HepG2 (cell line): ENCODE measurements around the gene CSNK2A1. TPM values are rescaled to one million over a fixed set of nuclear protein-coding genes. Genes with fewer than 3 reads are reported as not detected.

Experiments
- ARNT2 ChIP-seq: sonication (generic); formaldehyde crosslinking; IDR thresholded peaks from 2 replicates; pipeline ENCODE4 v1.8.0; 2022; ENCODE audit warnings: mild to moderate bottlenecking, low read depth, missing genetic modification reagents, moderate library complexity
- BORCS8-MEF2B ChIP-seq: sonication (generic); formaldehyde crosslinking; IDR thresholded peaks from 2 replicates; pipeline ENCODE4 v1.8.0; 2022; ENCODE audit warnings: mild to moderate bottlenecking, missing genetic modification reagents
- CHD4 ChIP-seq: fragments of 200-600 bp; sonication (generic); IDR thresholded peaks from 2 replicates; pipeline ENCODE4 v1.7.0; 2017; ENCODE audit warnings: mild to moderate bottlenecking, low read length, borderline replicate concordance
- E2F2 ChIP-seq: sonication (generic); formaldehyde crosslinking; IDR thresholded peaks from 2 replicates; pipeline ENCODE4 v1.4.0; 2020; ENCODE audit warnings: missing genetic modification reagents, borderline replicate concordance
- ELK4 ChIP-seq: sonication (generic); formaldehyde crosslinking; IDR thresholded peaks from 2 replicates; pipeline ENCODE4 v1.9.0; 2021; ENCODE audit warnings: missing genetic modification reagents, borderline replicate concordance
- FOXP1 ChIP-seq, 2 experiments: fragments of 450-650 bp in 1 of 2; IDR thresholded peaks; 2 replicates each; pipeline ENCODE4 v1.6.1; 2017 to 2018; ENCODE audit warnings: antibody characterized with exemption in 1 of 2
- KLF6 ChIP-seq: IDR thresholded peaks from 2 replicates; pipeline ENCODE4 v1.8.0; 2016; ENCODE audit warnings: missing biosample characterization, missing genetic modification reagents
- MAFG ChIP-seq: sonication (generic); formaldehyde crosslinking; IDR thresholded peaks from 2 replicates; pipeline ENCODE4 v1.5.1; 2020; ENCODE audit warnings: mild to moderate bottlenecking, missing genetic modification reagents
- MXI1 ChIP-seq: IDR thresholded peaks from 3 replicates; pipeline ENCODE4 v1.6.1; 2012; ENCODE audit warnings: low read depth, low read length, inconsistent platforms, borderline replicate concordance
- POLR2AphosphoS2 ChIP-seq: IDR thresholded peaks from 2 replicates; pipeline ENCODE4 v1.6.1; 2011; ENCODE audit warnings: low read depth, low read length, improper control_type of control experiment
- REPIN1 ChIP-seq: sonication (generic); formaldehyde crosslinking; IDR thresholded peaks from 2 replicates; pipeline ENCODE4 v1.8.0; 2022; ENCODE audit warnings: missing genetic modification reagents, low read depth, mild to moderate bottlenecking, borderline replicate concordance
- SUZ12 ChIP-seq: fragments of 150-350 bp; IDR thresholded peaks from 2 replicates; pipeline ENCODE4 v1.6.1; 2014; ENCODE audit warnings: low read depth, low read length
- TBL1XR1 ChIP-seq: fragments of 150-350 bp; IDR thresholded peaks from 2 replicates; pipeline ENCODE4 v1.6.1; 2014; ENCODE audit warnings: borderline replicate concordance, low read length; ENCODE audit not compliant: partially characterized antibody
- ZNF121 ChIP-seq: sonication (generic); formaldehyde crosslinking; IDR thresholded peaks from 2 replicates; pipeline ENCODE4 v1.5.0; 2020; ENCODE audit warnings: mild to moderate bottlenecking, missing genetic modification reagents
- ZNF383 ChIP-seq: sonication (generic); formaldehyde crosslinking; IDR thresholded peaks from 2 replicates; pipeline ENCODE4 v1.4.0; 2020; ENCODE audit warnings: missing genetic modification reagents, mild to moderate bottlenecking, borderline replicate concordance
- ZNF609 ChIP-seq: sonication (generic); formaldehyde crosslinking; IDR thresholded peaks from 2 replicates; pipeline ENCODE4 v1.4.0; 2020; ENCODE audit warnings: mild to moderate bottlenecking, missing genetic modification reagents, borderline replicate concordance
- ZNF891 ChIP-seq: sonication (generic); formaldehyde crosslinking; IDR thresholded peaks from 2 replicates; pipeline ENCODE4 v1.5.0; 2020; ENCODE audit warnings: mild to moderate bottlenecking, missing genetic modification reagents
- ZSCAN25 ChIP-seq: sonication (generic); formaldehyde crosslinking; IDR thresholded peaks from 2 replicates; pipeline ENCODE4 v1.8.0; 2022; ENCODE audit warnings: mild to moderate bottlenecking, missing genetic modification reagents
- polyA plus RNA-seq, 8 experiments: library from polyadenylated mRNA; depleted of rRNA in 3 of 8; stranded (reverse) in 7 of 8; unstranded in 1 of 8; fragments of >200 nt; fragmentation: Illumina TruSeq in 4 of 8; extraction: Trizol in 4 of 8; gene quantifications; 2 replicates each; pipeline versions ENCODE4 v1.2.1 to v1.2.3, GENCODE V29; 2011 to 2016; ENCODE audit warnings: low read depth in 4 of 8, missing spikeins in 1 of 8, mixed read lengths in 1 of 8; ENCODE audit not compliant: insufficient read depth in 1 of 8
- total RNA-seq, 5 experiments: library from RNA; depleted of rRNA; stranded (reverse); fragments of >200 nt; fragmentation: Illumina TruSeq; extraction: Trizol; gene quantifications; 2 replicates each; pipeline ENCODE4 v1.2.3, GENCODE V29; 2016; ENCODE audit warnings: low read depth in 1 of 5
- TF ChIP-seq, protein P1 (sequence below): IDR thresholded peaks from 2 replicates; pipeline ENCODE4 v1.6.1; 2016; ENCODE audit warnings: mild to moderate bottlenecking, missing biosample characterization, missing genetic modification reagents
- TF ChIP-seq, protein P2 (sequence below): sonication (generic); formaldehyde crosslinking; IDR thresholded peaks from 2 replicates; pipeline ENCODE4 v1.5.0; 2020; ENCODE audit warnings: missing genetic modification reagents

CSNK2A1 gene
- total and polyA plus RNA-seq, 2 of the 13 experiments (the other 11 are each of a cell fraction or from before 2014, with no cell fraction given) = 153 to 231 TPM

GRCh38 chr20:431012-431904, 112.3 kb downstream of the CSNK2A1 start (continued):
- TF ChIP-seq ZSCAN25 (CRISPR knock-in tag) (peak; percentile 68), ZNF891 (CRISPR knock-in tag) (peak; percentile 90), SUZ12 (no peak), BORCS8-MEF2B (CRISPR knock-in tag) (no peak; the same call in 1 of the 2 replicates), ELK4 (CRISPR knock-in tag) (no peak), CHD4 (no peak), REPIN1 (CRISPR knock-in tag) (no peak), E2F2 (CRISPR knock-in tag) (no peak), ZNF609 (CRISPR knock-in tag) (peak; percentile 43; the same call in 1 of the 2 replicates), MAFG (no peak), ZNF383 (CRISPR knock-in tag) (no peak; the same call in 1 of the 2 replicates), KLF6 (CRISPR knock-in tag) (no peak; the same call in 1 of the 2 replicates), ZNF121 (CRISPR knock-in tag) (0 out of 2 replicates have a peak, but pooled peaks have one; percentile 61), POLR2AphosphoS2 (no peak), TBL1XR1 (peak; percentile 51), ARNT2 (CRISPR knock-in tag) (peak; percentile 90), FOXP1 (IDR thresholded peaks at IDR 0.05) (no peak), FOXP1 (CRISPR knock-in tag; IDR thresholded peaks at IDR 0.05) (no peak), MXI1 (peak; percentile 57; the same call in 1 of the 3 replicates)
- TF ChIP-seq, protein P1, sequence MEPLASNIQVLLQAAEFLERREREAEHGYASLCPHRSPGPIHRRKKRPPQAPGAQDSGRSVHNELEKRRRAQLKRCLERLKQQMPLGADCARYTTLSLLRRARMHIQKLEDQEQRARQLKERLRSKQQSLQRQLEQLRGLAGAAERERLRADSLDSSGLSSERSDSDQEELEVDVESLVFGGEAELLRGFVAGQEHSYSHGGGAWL (CRISPR knock-in tag) = 0 out of 2 replicates have a peak, but pooled peaks have one; percentile 30
- TF ChIP-seq, protein P2, sequence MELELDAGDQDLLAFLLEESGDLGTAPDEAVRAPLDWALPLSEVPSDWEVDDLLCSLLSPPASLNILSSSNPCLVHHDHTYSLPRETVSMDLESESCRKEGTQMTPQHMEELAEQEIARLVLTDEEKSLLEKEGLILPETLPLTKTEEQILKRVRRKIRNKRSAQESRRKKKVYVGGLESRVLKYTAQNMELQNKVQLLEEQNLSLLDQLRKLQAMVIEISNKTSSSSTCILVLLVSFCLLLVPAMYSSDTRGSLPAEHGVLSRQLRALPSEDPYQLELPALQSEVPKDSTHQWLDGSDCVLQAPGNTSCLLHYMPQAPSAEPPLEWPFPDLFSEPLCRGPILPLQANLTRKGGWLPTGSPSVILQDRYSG = no peak
